ENCODE results near the gene ZDHHC8.

Gene ZDHHC8, protein sequence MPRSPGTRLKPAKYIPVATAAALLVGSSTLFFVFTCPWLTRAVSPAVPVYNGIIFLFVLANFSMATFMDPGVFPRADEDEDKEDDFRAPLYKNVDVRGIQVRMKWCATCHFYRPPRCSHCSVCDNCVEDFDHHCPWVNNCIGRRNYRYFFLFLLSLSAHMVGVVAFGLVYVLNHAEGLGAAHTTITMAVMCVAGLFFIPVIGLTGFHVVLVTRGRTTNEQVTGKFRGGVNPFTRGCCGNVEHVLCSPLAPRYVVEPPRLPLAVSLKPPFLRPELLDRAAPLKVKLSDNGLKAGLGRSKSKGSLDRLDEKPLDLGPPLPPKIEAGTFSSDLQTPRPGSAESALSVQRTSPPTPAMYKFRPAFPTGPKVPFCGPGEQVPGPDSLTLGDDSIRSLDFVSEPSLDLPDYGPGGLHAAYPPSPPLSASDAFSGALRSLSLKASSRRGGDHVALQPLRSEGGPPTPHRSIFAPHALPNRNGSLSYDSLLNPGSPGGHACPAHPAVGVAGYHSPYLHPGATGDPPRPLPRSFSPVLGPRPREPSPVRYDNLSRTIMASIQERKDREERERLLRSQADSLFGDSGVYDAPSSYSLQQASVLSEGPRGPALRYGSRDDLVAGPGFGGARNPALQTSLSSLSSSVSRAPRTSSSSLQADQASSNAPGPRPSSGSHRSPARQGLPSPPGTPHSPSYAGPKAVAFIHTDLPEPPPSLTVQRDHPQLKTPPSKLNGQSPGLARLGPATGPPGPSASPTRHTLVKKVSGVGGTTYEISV

DNA sequence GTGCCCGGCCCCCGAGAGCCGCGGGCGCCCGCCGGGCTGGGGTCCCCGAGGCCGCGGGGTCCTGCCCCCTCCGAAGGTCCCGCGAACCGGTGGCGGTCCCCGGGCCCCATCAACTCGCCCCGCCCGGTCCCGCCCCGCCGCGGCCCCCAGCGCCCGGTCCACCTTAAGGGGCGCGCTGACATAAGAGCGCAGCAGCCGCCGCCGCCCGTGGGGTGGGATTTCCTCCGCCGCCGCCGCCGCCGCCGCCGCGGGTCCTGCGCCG is at the start of gene ZDHHC8:
TSS of gene ZDHHC8 (plus strand) at position 208 of the 262 bp plus-strand sequence. CDS start 144 bp downstream, outside the sequence.
- DNase-seq = no peak

DNA sequence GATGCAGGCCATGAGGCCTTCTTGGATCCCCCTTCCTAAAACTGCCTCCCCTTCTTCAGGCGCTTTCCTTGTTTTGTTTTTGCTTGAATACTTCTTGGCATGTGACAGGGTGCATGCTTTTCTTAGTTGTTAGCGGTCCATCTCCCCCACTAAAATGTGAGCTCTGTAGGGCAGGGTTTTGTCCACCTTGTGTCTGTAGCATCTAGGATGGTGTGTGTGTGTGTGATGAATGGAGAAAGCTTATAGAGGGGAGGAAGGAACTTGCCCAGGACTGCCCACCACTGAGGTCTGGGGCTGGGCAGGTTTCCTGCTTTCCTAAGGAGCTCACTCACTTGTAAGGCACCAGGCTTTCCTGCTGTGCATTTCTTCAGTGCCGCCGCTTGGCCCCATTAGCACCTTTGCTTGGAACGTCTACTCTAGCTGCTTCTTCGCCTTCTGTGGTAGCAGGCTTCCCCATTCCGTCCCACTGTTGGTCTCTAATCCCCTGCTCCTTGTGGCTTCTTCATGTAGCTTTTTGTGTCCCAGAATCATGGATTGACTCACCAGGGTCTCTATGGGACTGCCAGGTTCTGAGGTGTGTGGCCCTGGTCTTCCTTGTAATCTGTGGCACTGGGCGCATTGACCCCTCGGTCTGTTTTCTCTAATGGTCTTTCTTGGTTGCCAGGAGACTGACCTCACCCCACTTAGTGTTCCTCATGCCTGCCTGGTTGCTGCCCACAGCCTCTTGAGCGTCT is 48.3 kb upstream of the ZDHHC8 start:
- DNase-seq = no peak

DNA sequence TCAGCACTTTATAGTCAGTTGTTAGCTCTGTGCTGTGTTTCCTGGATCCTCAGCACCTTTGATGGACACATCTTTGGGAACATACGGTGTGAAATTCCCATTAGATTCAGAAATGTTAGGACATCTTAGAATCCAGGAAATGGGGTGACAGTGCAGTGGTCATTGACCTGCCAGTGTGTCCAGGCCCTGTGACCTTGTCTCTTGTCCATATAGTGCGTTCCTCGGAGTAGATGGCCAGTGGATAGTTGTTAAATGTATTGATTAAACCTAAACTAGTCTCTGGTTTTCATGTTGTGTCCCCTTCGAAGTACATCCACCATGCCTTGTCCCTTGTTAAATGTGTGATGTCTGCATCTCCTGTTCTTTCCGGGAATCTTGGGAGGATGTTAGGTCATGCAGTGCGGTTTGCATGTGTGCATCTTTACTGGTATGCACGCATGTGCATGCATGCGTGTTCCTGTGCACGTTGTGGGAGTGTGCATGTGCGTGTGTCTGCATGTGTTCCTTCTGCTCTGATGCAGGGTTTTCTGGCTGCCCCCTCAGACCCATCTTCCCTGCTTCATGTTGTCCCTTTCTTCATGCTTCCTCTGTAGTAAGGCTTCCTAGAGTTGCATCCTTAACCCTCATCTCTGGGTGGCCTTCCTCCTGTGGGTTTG is 47.6 kb upstream of the ZDHHC8 start:
- DNase-seq = no peak

DNA sequence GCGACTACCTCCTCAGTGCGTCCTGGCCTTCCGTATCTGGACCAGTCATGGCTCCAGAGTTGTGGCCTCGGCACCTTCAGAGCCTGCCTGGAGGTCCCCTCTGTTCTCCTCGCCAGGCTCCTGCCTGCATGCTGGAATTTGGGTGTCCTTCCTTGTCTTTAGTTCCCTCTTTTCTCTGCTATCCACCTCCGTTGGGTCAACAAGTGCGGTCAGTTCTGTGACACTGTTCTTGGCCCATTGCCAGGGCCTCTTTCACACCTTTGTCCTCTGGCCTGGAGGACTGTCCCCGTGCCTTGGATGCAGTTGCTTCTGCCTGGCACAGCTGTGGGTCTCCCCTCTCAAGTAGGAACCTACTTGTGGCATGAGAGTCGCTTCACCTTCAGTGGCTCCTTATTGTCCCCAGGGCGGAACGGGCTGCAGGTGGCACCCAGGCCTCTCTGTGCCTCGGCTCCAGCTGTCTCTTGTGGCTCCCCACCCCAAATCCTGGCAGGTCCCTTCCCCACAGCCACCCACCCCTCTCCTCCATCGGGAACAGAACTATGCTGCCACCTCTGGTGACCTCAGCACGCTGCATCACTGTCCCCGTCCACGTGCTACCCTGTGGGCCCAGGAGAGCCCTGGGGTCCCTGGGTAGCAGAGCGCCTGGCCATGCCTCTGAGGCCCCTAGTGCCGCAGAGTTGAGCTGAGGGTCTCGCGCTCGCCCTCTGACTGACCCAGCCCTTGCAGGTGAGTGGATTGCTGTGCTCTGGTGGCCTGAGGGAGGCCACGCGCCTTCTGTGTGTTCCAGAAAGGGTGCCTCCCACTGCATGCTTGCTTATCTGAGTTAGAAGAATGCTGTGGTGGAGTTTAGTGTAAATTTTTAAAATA is 46.8 kb upstream of the ZDHHC8 start:
- DNase-seq = peak; percentile 38

DNA sequence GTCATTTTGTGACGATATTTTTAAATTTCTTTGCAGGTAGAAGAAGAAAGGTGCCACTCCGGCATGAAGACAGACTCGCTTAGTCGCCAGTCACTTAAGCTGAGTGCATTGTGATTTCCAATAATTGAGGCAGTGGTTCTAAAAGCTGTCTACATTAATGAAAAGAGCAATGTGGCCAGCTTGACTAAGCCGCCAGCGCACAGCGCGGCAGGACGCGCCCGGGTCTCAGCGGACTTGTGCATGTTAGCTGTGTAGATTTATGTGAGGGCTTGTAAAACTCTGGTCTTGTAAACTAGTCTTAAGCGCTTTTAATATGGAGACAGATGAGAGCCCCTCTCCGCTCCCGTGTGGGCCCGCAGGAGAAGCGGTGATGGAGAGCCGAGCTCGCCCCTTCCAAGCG is 46.0 kb upstream of the ZDHHC8 start:
- DNase-seq = no peak

DNA sequence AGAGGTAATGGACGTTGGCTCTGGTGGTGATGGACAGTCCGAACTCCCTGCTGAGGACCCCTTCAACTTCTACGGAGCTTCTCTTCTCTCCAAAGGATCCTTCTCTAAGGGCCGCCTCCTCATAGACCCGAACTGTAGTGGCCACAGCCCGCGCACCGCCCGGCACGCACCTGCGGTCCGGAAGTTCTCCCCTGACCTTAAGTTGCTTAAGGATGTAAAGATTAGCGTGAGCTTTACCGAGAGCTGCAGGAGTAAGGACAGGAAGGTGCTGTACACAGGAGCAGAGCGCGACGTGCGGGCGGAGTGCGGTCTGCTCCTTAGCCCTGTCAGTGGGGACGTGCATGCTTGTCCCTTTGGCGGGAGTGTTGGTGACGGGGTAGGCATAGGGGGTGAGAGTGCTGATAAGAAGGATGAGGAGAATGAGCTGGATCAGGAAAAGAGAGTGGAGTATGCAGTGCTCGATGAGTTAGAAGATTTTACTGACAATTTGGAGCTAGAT is 45.5 kb upstream of the ZDHHC8 start:
- DNase-seq = no peak

DNA sequence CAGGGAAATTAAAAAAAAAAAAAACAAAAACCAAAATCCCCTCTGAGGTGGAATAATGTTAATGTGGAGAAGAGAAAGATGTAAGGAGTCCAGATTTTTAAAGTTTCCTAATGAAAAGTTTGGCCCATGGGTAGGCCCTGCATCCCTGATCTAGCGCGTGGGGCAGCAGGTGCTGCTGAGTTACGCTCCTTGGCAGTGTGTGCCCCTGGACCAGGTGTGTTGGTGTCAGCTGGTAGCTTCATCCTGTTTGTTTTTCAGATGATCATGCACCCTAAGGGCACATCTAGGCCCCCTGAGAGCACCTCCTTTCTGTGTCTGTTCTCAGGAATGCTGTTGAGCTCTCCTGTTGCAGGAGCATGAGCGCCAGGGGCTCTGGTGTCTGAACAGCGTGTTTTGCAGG is 44.8 kb upstream of the ZDHHC8 start:
- DNase-seq = no peak

DNA sequence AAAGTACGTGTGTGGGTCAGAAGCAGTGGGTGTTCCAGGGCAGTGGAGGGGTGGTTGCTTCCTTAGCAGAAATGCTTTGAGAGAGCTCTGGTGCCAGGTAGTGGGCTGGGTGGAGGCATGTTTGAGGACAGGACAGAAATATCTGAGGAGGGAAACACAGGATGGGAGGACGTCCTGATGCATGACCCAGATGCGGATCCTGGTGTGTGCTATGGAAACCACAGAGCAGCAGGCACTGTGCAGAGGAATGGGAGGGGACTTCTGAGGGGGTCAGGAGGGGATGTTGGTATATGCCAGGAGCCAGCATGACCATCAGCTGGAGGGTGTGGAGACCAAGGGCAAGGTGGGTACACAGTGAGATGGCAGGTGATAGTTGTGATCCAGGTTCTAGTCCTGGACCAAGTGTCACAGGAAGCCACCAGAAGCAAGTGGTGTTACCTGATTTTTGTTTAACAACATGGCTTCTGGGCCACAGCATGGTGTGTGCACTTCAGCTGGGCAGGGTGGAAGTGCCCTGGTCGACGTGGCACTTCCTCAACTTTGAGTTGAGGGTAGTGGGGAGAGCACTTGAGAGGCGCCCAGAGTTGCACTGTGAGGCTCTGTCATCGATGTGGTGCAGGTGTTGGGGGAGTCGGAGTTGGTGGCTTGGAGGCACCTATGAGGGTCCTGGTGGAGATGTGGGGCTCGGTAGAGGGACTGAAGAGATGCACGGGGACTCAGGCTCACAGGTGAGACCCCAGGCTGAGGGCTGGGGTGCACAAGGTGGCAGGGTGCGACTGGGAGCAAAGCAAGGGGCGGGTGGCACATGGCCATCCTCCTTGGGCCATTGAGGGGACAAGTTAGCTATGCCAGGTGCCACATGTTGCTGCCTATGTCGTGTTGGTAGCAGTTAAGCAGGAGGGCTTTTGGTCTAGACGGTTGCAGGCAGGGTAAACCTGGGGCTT is 44.0 kb upstream of the ZDHHC8 start:
- no peak for DNase-seq

DNA sequence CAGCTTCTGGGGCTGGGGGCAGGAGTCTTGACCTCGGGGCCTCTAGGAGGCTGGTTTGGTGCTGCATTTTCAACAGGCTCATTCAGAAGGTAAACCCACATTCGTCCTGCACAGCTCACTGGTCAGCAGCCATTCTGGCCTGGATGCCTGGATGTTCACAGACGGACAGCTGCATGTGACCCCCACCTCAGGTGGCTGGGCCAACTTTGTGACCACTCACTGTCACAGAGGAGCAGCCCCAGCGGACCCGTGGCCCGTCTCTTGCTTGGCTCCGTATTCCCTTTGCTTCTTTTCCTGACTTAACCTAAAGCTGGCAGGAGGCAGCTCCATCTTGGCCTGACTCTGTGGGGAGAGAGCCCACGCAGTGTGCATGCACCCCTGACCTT is 43.3 kb upstream of the ZDHHC8 start:
- DNase-seq = no peak

DNA sequence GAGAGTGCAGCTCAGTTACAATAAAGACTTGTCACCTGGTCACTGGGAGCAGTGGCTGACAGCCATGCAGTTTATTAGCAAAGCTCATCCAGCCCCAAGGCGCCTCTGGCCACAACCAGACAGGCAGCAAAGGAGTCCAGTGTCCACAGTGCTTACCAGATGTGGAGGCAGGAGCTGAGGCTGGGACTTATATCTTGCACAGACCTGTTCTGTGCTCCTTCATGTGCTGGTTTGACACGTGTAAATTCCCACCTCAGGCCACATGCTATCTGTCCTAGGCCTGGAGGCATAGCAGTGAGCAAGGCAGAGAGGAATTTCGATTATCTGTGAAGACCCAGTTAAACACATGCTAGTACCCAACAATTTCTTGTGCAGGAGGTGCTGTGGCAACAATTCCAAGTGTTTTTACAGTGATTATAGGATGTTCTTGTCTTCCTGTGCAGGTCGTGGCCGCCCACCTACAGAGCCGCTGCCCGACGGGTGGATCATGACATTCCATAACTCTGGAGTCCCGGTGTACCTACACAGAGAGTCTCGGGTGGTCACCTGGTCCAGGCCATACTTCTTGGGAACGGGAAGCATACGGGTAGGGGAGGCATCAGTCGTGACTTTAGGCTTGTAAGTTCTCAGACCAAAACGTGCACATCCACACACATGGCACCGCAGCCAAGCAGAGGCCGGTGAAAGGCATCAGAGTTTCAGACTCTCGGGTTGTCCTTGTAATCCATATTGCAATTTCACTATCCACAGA is 42.2 kb upstream of the ZDHHC8 start:
- DNase-seq = no peak

DNA sequence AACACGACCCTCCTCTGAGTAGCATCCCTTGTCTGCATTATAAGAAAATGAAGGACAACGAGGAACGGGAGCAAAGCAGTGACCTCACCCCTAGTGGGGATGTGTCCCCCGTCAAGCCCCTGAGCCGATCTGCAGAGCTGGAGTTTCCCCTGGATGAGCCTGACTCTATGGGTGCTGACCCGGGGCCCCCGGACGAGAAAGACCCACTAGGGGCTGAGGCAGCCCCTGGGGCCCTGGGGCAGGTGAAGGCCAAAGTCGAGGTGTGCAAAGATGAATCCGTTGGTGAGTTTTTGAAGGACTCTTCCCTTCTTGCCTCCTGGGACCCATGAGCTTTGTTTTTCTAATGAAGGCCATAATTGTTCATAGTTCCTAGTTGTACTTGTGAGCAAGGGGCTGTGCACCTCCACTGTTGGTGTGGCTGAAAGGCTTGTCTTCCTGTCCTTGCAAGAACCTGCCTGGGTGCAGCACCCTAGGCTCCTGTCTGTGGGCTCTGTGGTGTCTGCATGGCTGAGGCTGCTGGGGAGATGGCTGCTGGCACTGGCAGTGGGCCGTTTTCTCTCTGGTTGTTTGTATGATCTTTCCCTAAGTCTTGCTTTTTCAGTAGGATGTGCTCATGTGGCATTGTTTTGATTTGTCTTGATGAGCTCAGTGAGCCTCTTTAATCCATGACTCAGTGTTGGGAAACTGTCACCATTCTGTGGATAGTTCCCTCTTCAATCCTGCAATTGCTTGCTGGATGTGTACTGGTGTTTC is 41.5 kb upstream of the ZDHHC8 start:
- DNase-seq = no peak

DNA sequence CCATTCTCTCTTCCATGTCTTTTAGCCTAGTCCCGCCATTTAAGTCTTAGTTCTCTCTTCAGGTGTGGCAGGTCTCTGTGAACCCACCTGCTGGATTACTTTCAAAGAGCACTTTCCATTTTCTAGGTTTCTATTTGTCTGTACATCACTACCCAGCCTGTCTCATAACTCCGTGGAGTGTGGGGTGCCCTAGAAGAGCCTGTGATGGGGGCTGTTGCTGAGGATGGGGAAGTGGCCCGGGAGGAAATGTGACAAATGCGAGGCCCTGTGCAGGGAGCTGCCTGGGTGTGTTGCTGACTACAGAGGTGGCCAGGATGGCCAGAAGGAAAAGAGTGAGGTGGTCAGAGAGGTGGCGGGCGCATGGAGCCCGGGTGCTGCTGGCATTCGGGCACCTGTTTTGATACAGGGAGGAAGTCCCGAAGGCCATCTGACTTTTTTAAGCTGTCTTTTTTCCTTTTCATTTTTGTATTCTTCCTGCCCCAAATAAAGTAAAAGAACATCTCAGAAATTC is 40.8 kb upstream of the ZDHHC8 start:
- no peak for DNase-seq

DNA sequence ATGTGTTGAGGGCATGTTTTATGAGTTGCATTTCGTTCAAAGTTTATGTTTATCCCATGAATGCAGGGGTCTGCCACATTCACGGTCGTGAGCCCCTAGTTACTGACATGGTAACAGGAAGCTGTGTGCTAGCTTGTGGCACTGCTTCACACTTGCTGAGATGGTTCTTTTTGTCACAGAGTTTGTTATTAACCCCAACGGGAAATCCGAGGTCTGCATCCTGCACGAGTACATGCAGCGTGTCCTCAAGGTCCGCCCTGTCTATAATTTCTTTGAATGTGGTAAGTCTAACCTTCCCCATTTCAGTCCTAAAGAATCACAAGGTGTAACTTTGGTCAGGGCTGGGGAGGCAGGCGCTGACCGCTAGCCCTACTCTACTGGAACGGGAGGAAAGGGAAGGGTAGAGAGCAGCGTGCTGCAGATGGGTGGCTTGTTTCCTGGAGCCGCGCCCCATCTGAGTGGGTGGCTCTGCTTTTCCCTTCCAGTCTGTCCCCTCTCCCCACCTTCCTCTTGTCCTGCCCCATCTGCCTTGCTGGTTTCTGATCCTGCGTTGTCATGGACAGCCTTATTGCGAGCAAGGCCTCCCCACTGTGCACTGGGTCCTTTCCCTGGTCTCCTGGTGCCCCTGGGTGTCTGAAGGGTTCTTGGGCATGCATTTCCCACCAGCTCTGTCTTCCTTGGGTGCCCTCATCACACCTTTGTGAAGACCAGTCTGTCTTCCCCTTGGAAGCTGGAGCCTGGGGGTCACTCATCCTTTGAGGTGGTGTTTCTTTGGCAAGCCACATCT is 39.7 kb upstream of the ZDHHC8 start:
- no peak for DNase-seq

DNA sequence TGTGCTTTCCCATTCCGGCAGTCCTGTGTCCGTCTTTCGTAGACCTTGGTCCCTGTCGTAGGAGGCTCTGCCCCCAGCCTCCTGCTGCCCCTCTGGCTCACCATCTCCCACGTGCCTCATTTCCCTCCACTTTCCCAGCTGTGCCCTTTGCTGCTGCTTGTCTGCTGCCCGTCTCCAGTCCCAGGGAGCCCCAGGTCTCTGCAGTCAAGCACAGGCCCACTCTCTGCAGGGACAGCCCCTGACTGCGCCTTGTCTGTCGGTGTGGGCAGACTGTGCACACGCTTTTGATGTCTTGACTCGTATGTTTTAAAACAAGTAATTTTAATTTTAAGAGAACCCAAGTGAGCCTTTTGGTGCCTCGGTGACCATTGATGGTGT is 39.1 kb upstream of the ZDHHC8 start:
- no peak for DNase-seq

DNA sequence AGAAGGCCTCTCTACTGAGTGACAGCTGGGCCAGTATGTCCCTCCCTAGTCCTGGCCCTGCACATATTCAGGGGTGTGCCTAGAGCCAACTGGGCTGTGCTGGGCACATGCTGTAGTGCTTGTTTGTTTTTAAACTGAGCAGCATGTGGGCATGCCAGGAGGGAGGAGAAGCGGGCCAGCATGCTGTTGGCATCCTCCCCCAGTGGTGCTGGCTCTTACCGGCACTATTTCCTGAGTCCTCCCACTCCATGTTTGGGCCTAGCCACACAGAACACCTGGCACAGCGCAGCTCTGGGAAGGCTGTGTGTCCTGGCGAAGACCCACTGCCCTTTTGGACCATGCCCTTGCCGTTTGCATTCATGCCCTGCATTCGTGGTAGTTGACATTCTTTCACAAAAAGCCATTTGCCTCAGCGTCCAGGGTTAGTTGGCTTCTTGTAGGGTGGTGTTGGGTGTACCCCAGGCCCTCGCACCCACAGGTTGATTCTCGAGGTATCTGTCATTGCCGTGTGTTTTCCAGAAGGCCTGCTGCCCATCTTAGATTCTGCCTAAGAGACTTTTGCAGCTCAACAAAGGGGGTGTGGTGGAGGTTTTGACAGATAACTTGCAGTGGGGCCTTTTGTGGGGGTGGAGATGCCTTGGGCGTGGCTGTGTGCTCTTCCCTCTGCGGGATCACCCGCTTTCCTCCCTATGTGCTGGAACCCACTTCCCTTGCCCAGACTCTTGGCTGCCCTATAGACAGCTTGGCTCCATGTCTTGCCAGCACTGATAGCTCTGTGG is 38.0 kb upstream of the ZDHHC8 start:
- peak; percentile 63 for DNase-seq

DNA sequence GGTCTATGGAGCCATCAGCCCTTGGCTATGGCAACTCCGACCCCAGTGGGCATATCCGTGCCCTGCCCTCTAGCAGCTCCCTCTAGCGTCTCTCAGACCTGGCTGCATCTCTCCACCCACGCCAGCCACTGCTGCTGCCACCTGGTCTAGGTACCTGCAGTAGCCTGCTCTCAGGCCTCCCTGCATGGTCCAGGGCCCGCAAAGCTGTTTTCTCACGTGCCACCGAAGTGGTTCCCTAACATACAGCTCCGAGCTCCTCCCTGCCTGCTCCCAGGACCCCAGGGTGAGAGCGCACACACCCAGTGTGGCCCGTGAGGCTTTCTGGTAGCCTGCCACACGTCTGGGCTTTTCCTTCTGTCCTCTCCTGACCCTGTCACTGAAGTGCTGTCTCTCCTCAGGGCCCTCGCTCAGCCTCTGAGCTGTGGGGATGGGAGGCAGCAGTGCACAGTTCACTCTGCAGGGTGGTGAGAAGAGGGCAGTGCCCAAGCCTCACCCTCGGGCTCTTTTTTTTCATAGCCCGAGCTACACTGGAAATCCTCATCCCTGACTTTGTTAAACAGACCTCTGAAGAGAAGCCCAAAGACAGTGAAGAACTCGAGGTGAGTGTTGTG is 37.3 kb upstream of the ZDHHC8 start:
- DNase-seq = no peak

DNA sequence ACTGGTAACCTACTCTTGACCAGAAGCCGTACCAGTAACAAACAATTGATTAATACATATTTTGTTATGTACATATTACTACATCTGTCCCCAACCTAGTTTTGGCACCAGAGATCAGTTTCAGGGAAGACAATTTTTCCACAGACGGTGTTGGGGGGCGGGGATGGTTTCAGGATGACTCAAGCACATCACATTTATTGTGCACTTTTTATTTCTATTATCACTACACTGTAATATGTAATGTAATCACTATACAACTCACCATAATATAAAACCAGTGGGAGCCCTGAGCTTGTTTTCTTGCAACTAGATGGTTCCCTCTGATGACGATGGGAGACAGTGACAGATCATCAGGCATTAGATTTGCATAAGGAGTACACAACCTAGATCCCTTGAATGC is 36.1 kb upstream of the ZDHHC8 start:
- DNase-seq = no peak

Measured in hematopoietic multipotent progenitor cell treated with erythropoietin and hydrocortisone succinate and interleukin-3 and kit ligand, for 8 days (in vitro differentiated cells).